ENCODE data around the gene RPS18. TPM values are rescaled to one million over a fixed set of nuclear protein-coding genes. Genes with fewer than 3 reads are reported as not detected.
"Not testable (repeated sequence)": the region's sequence is repeated elsewhere in the genome, so short reads cannot be mapped to it uniquely, and the experiment has no call there.

Gene RPS18
- total and polyA plus RNA-seq, 7 experiments from 2014 or later, result 2,454 to 10,735 (median 3,561) TPM

- ATAC-seq (peak; percentile 22), DNase-seq (no peak)
- peaks cover 13 to 55% (median 40%) of the 10 kb centered on the region in 7 donors for H3K4me1 Mint-ChIP-seq
- H3K9me3 ChIP-seq (ENCODE audit: control insufficient read depth in 2 of 3, low read length in 3 of 3), result no peaks in the 10 kb centered on the region
- peak overlapping the region in 4 of 10 donors; percentile 35 to 52 (median 46) for H3K4me3 Mint-ChIP-seq
- peaks cover 0 to 16% (median 0%) of the 10 kb centered on the region in 5 donors for H3K36me3 Mint-ChIP-seq
- H3K27ac ChIP-seq (ENCODE audit: low read depth, low read length), result peak overlapping the region; percentile 23
- H3K36me3 ChIP-seq (ENCODE audit: control insufficient read depth in 2 of 3, insufficient read depth in 3 of 3, low read length in 3 of 3), result peaks cover 0 to 77% (median 5%) of the 10 kb centered on the region in 3 experiments
- H3K27me3 Mint-ChIP-seq, result no peaks in the 10 kb centered on the region
- CTCF ChIA-PET, result no interaction called here
- no peaks in the 10 kb centered on the region for H3K9me3 Mint-ChIP-seq
- POLR2A ChIA-PET, result interaction anchor here (0.6 to 7.7 kb wide), 5 partner anchors 8 to 31 kb away, joined by 3 to 123 read pairs (median 22); partner anchors contain the start of genes PFDN6, RGL2, RPS18 and VPS52
- no peaks in the 10 kb centered on the region for H3K27me3 ChIP-seq (ENCODE audit: control insufficient read depth in 2 of 2, insufficient read depth in 2 of 2, low read length in 2 of 2)
- H3K27ac Mint-ChIP-seq, result peak overlapping the region in 4 of 9 donors; percentile 25 to 67 (median 44)
- intact Hi-C loops (cut with micrococcal nuclease), result loop anchor here in 1 of 2 donors (10.0 kb wide), 1 partner anchor 1085 kb away; the partner anchor contains the start of genes GPSM3 and PBX2
- H3K4me1 ChIP-seq (ENCODE audit: control insufficient read depth in 2 of 2, insufficient read depth in 2 of 2, low read length in 2 of 2), result peaks cover 18 to 24% of the 10 kb centered on the region in 2 donors
- no peak overlapping the region for H3K4me3 ChIP-seq (ENCODE audit: low read length)
Measured at GRCh38 chr6:33279971-33280511, 8.2 kb downstream of the RPS18 start.

- Mint-ChIP-seq H3K27me3 (no peaks in the 10 kb centered on the region), H3K4me1 (peaks cover 12 to 50% (median 36%) of the 10 kb centered on the region in 7 donors), H3K27ac (peak overlapping the region in 5 of 9 donors; percentile 25 to 67 (median 40)), H3K36me3 (peaks cover 0 to 12% (median 0%) of the 10 kb centered on the region in 5 donors), H3K4me3 (peak overlapping the region in 2 of 10 donors; percentile 35 to 52), H3K9me3 (no peaks in the 10 kb centered on the region)
- Histone ChIP-seq H3K4me3 (ENCODE audit: low read length) (no peak overlapping the region), H3K9me3 (ENCODE audit: control insufficient read depth in 2 of 3, low read length in 3 of 3) (no peaks in the 10 kb centered on the region), H3K27me3 (ENCODE audit: control insufficient read depth in 2 of 2, insufficient read depth in 2 of 2, low read length in 2 of 2) (no peaks in the 10 kb centered on the region), H3K4me1 (ENCODE audit: control insufficient read depth in 2 of 2, insufficient read depth in 2 of 2, low read length in 2 of 2) (peaks cover 15 to 22% of the 10 kb centered on the region in 2 donors), H3K27ac (ENCODE audit: low read depth, low read length) (peak overlapping the region; percentile 32), H3K36me3 (ENCODE audit: control insufficient read depth in 2 of 3, insufficient read depth in 3 of 3, low read length in 3 of 3) (peaks cover 0 to 76% (median 5%) of the 10 kb centered on the region in 3 experiments)
- no peak for DNase-seq
- no peak for ATAC-seq
- intact Hi-C loops (cut with micrococcal nuclease), result no loop called here
- ChIA-PET CTCF (interaction anchor here (1.4 kb wide), 1 partner anchor 9 kb away, joined by 4 read pairs; the partner anchor contains the start of genes RPS18 and VPS52), POLR2A (interaction anchor here (0.7 to 7.7 kb wide), 3 partner anchors 9 to 16 kb away, joined by 3 to 123 read pairs (median 22); partner anchors contain the start of genes PFDN6, RPS18, VPS52 and WDR46)
Measured at GRCh38 chr6:33280539-33280938, 8.7 kb downstream of the RPS18 start.

GRCh38 chr6:33285214-33285613 is 13.3 kb downstream of the RPS18 start:
- DNase-seq; H3K4me3 ChIP-seq (ENCODE audit: low read length); H3K9me3 Mint-ChIP-seq; ATAC-seq; H3K27ac Mint-ChIP-seq; H3K27me3 Mint-ChIP-seq; H3K9me3 ChIP-seq (ENCODE audit: control insufficient read depth in 2 of 3, low read length in 3 of 3); H3K4me3 Mint-ChIP-seq; H3K27me3 ChIP-seq (ENCODE audit: control insufficient read depth in 2 of 2, insufficient read depth in 2 of 2, low read length in 2 of 2); H3K27ac ChIP-seq (ENCODE audit: low read depth, low read length); CTCF ChIA-PET: not testable (repeated sequence)
- Histone ChIP-seq H3K4me1 (ENCODE audit: control insufficient read depth in 2 of 2, insufficient read depth in 2 of 2, low read length in 2 of 2) (peaks cover 14 to 15% of the 10 kb centered on the region in 2 donors), H3K36me3 (ENCODE audit: control insufficient read depth in 2 of 3, insufficient read depth in 3 of 3, low read length in 3 of 3) (peaks cover 0 to 68% (median 5%) of the 10 kb centered on the region in 3 experiments)
- intact Hi-C loops (cut with micrococcal nuclease), result loop anchor here in 1 of 2 donors (5.0 kb wide), 1 partner anchor 83 kb away; the partner anchor contains the start of genes HSD17B8, RXRB and SLC39A7
- POLR2A ChIA-PET, result interaction anchor here (5.7 kb wide), 1 partner anchor 13 kb away, joined by 51 read pairs; the partner anchor contains the start of gene RGL2
- Mint-ChIP-seq H3K36me3 (peaks cover 4 to 16% (median 11%) of the 10 kb centered on the region in 5 donors), H3K4me1 (peaks cover 22 to 48% (median 40%) of the 10 kb centered on the region in 7 donors)

- Histone ChIP-seq H3K36me3 (ENCODE audit: control insufficient read depth in 2 of 3, insufficient read depth in 3 of 3, low read length in 3 of 3) (peaks cover 0 to 62% (median 5%) of the 10 kb centered on the region in 3 experiments), H3K4me3 (ENCODE audit: low read length) (no peak overlapping the region), H3K9me3 (ENCODE audit: control insufficient read depth in 2 of 3, low read length in 3 of 3) (no peaks in the 10 kb centered on the region), H3K27me3 (ENCODE audit: control insufficient read depth in 2 of 2, insufficient read depth in 2 of 2, low read length in 2 of 2) (no peaks in the 10 kb centered on the region), H3K4me1 (ENCODE audit: control insufficient read depth in 2 of 2, insufficient read depth in 2 of 2, low read length in 2 of 2) (peaks cover 19 to 20% of the 10 kb centered on the region in 2 donors), H3K27ac (ENCODE audit: low read depth, low read length) (peak overlapping the region; percentile 80)
- Mint-ChIP-seq H3K27me3 (no peaks in the 10 kb centered on the region), H3K9me3 (no peaks in the 10 kb centered on the region), H3K36me3 (peaks cover 4 to 23% (median 11%) of the 10 kb centered on the region in 5 donors), H3K4me1 (peaks cover 30 to 52% (median 45%) of the 10 kb centered on the region in 7 donors), H3K27ac (peak overlapping the region in 7 of 9 donors; percentile 13 to 90 (median 51)), H3K4me3 (peak overlapping the region; percentile 12 to 99 (median 91))
- DNase-seq (no peak), ATAC-seq (no peak)
- POLR2A ChIA-PET, result interaction anchor here (0.7 to 6.9 kb wide), 9 partner anchors 10 to 57 kb away, joined by 3 to 123 read pairs (median 30); partner anchors contain the start of genes B3GALT4, RGL2, RPS18 and VPS52
- CTCF ChIA-PET, result interaction anchor here (0.6 to 1.1 kb wide), 4 partner anchors 9 to 53 kb away, joined by 3 to 4 read pairs (median 3); partner anchors contain the start of gene B3GALT4
- intact Hi-C loops (cut with micrococcal nuclease), result loop anchor here in 1 of 2 donors (5.0 kb wide), 1 partner anchor 85 kb away; the partner anchor contains the start of genes HSD17B8, RXRB and SLC39A7
Measured at GRCh38 chr6:33286946-33287914, 15.4 kb downstream of the RPS18 start.

- Mint-ChIP-seq H3K36me3 (peaks cover 4 to 29% (median 11%) of the 10 kb centered on the region in 5 donors), H3K9me3 (no peaks in the 10 kb centered on the region), H3K4me1 (peaks cover 30 to 51% (median 45%) of the 10 kb centered on the region in 7 donors), H3K27me3 (no peaks in the 10 kb centered on the region), H3K4me3 (peak overlapping the region; percentile 89 to 99 (median 98)), H3K27ac (peak overlapping the region; percentile 89 to 98 (median 92))
- Histone ChIP-seq H3K4me1 (ENCODE audit: control insufficient read depth in 2 of 2, insufficient read depth in 2 of 2, low read length in 2 of 2) (peaks cover 19 to 20% of the 10 kb centered on the region in 2 donors), H3K36me3 (ENCODE audit: control insufficient read depth in 2 of 3, insufficient read depth in 3 of 3, low read length in 3 of 3) (peaks cover 0 to 65% (median 5%) of the 10 kb centered on the region in 3 experiments), H3K4me3 (ENCODE audit: low read length) (peak overlapping the region; percentile 97), H3K27me3 (ENCODE audit: control insufficient read depth in 2 of 2, insufficient read depth in 2 of 2, low read length in 2 of 2) (no peaks in the 10 kb centered on the region), H3K9me3 (ENCODE audit: control insufficient read depth in 2 of 3, low read length in 3 of 3) (no peaks in the 10 kb centered on the region), H3K27ac (ENCODE audit: low read depth, low read length) (peak overlapping the region; percentile 80)
- DNase-seq (no peak), ATAC-seq (no peak)
- ChIA-PET CTCF (interaction anchor here (0.6 to 2.4 kb wide), 7 partner anchors 11 to 107 kb away, joined by 3 to 13 read pairs (median 3); partner anchors contain the start of genes B3GALT4, RPS18 and VPS52), POLR2A (interaction anchor here (0.7 to 6.9 kb wide), 14 partner anchors 10 to 1159 kb away, joined by 3 to 123 read pairs (median 8); partner anchors contain the start of genes B3GALT4, RGL2, RING1 and RPS18)
- intact Hi-C loops (cut with micrococcal nuclease), result loop anchor here in 1 of 2 donors (5.0 kb wide), 1 partner anchor 86 kb away; the partner anchor contains the start of genes HSD17B8, RXRB and SLC39A7
Measured at GRCh38 chr6:33288141-33288920, 16.5 kb downstream of the RPS18 start.
